ENCODE results near the gene MKI67.

GRCh38 chr10:128066870-128067382, 59.3 kb downstream of the MKI67 start:
- TF ChIP-seq POLR2A (IDR thresholded peaks at IDR 0.05; ENCODE audit: low read depth, low read length) (0 out of 2 replicates have a peak, but pooled peaks have one; percentile 25), CTCF (IDR thresholded peaks at IDR 0.05 in 2 of 3, conservative IDR thresholded peaks at IDR 0.05 in 1 of 3; ENCODE audit: control insufficient read depth in 2 of 3, extremely low read depth in 1 of 3, insufficient read depth in 1 of 3, low read depth in 3 of 3, low read length in 3 of 3) (no peak), MLLT1 (IDR thresholded peaks at IDR 0.05) (no peak), JUNB (IDR thresholded peaks at IDR 0.05) (no peak), POU2F2 (IDR thresholded peaks at IDR 0.05; ENCODE audit: borderline replicate concordance, low read depth, low read length) (no peak), ZNF24 (IDR thresholded peaks at IDR 0.05) (no peak), RBBP5 (conservative IDR thresholded peaks at IDR 0.05) (no peak), POLR2AphosphoS5 (IDR thresholded peaks at IDR 0.05; ENCODE audit: low read length) (no peak), ZNF622 (IDR thresholded peaks at IDR 0.05) (no peak), BACH1 (IDR thresholded peaks at IDR 0.05; ENCODE audit: borderline replicate concordance) (no peak), POLR2AphosphoS2 (IDR thresholded peaks at IDR 0.05; ENCODE audit: low read depth, low read length) (no peak), ELK1 (IDR thresholded peaks at IDR 0.05; ENCODE audit: low read depth, low read length) (no peak)
